ENCODE results near the gene USP2. TPM values are rescaled to one million over a fixed set of nuclear protein-coding genes. Genes with fewer than 3 reads are reported as not detected.

The USP2 gene
- polyA plus RNA-seq, 1 experiment = 0.27 TPM

DNA sequence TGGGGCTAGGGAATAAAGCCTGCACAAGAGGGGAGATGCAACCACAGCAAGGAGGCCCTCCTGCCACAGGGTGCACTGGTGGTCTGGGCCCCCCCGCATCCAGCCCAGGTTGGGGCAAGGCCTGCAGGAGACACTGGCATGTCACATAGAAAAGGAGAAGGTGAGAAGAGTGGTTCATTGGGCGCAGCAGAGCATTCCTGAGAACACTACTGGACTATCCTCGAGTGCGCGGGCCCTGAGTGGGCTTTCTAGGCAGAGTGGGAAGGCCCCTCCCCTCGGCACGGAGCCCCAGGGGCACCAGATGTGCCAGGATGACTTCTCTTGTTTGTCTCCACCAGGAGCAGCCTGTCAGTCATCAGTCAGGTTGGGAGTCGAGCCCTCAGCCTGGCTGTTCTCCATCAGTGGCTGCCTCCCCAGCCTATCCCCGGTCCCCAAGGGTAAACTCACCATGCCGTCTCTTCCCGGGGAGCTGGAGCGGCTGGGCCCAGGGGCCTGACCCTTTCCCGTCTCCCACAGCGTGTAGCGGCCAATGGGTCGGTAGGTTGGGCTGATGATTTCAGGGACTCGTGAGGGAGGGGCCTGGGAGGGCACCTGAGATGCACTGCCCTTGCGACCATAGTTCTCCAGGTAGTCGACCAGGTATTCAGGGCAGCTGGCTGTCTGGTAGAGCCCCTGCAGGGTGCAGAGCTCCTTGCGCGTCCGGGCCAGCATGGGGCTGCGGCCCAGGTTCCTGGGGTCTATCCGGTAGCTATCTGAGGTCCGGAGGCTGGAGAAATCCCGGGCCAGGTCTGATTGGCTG, 9.0 kb downstream of the USP2 start:
- ChIA-PET CTCF (interaction anchor here (1.3 to 21.4 kb wide), 10 partner anchors 8 to 102 kb away, joined by 4 to 349 read pairs (median 24); partner anchors contain the start of genes C1QTNF5 and USP2), POLR2A (no interaction called here)
- Histone ChIP-seq H3K36me3 (ENCODE audit: control insufficient read depth, insufficient read depth, low read length) (no peaks in the 10 kb centered on the region), H3K27me3 (ENCODE audit: control insufficient read depth, insufficient read depth, low read length) (no peaks in the 10 kb centered on the region; the same call in 1 of the 2 replicates), H3K4me3 (ENCODE audit: low read depth, low read length) (no peak overlapping the region)
- TF ChIP-seq, protein P1, sequence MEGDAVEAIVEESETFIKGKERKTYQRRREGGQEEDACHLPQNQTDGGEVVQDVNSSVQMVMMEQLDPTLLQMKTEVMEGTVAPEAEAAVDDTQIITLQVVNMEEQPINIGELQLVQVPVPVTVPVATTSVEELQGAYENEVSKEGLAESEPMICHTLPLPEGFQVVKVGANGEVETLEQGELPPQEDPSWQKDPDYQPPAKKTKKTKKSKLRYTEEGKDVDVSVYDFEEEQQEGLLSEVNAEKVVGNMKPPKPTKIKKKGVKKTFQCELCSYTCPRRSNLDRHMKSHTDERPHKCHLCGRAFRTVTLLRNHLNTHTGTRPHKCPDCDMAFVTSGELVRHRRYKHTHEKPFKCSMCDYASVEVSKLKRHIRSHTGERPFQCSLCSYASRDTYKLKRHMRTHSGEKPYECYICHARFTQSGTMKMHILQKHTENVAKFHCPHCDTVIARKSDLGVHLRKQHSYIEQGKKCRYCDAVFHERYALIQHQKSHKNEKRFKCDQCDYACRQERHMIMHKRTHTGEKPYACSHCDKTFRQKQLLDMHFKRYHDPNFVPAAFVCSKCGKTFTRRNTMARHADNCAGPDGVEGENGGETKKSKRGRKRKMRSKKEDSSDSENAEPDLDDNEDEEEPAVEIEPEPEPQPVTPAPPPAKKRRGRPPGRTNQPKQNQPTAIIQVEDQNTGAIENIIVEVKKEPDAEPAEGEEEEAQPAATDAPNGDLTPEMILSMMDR (IDR thresholded peaks at IDR 0.05; ENCODE audit: insufficient read depth, low read depth, low read length) = no peak
- no peak for DNase-seq (ENCODE audit: low read depth)

DNA sequence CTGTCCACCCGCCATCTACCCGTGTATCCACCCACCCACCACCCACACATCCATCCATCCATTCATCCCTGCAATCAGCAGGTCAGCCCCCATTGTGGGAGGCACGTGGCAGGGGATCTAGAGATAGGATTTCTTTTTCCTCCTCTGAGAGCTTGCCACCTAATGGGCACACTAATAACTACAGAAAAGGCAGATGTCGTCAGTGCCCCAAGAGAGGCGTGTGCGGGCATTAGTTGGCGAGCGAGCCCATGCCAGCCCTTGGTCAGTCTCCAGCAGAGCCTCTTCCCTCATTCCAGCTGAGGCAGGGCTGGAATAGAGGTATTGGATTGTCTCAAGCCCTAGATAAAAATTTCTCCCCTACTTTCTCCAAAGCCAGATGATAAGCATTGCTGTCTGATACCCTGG, 9.7 kb downstream of the USP2 start:
- ChIA-PET CTCF (interaction anchor here (1.3 to 21.4 kb wide), 7 partner anchors 9 to 103 kb away, joined by 4 to 349 read pairs (median 58); partner anchors contain the start of genes C1QTNF5 and USP2), POLR2A (no interaction called here)
- Histone ChIP-seq H3K4me3 (ENCODE audit: low read depth, low read length) (no peak overlapping the region), H3K27me3 (ENCODE audit: control insufficient read depth, insufficient read depth, low read length) (no peaks in the 10 kb centered on the region; the same call in 1 of the 2 replicates), H3K36me3 (ENCODE audit: control insufficient read depth, insufficient read depth, low read length) (no peaks in the 10 kb centered on the region)
- TF ChIP-seq, protein P1 (IDR thresholded peaks at IDR 0.05; ENCODE audit: insufficient read depth, low read depth, low read length) = no peak
- DNase-seq (ENCODE audit: low read depth) = no peak

- POLR2A ChIA-PET = no interaction called here
- TF ChIP-seq, protein P1 (IDR thresholded peaks at IDR 0.05; ENCODE audit: insufficient read depth, low read depth, low read length) = no peak
- Histone ChIP-seq H3K4me3 (ENCODE audit: low read depth, low read length) (no peak overlapping the region), H3K36me3 (ENCODE audit: control insufficient read depth, insufficient read depth, low read length) (no peaks in the 10 kb centered on the region), H3K27me3 (ENCODE audit: control insufficient read depth, insufficient read depth, low read length) (no peaks in the 10 kb centered on the region; the same call in 1 of the 2 replicates)
- DNase-seq (ENCODE audit: low read depth) = no peak
- CTCF ChIA-PET = interaction anchor here (1.0 to 21.4 kb wide), 10 partner anchors 10 to 109 kb away, joined by 3 to 349 read pairs (median 4); partner anchors contain the start of genes C1QTNF5 and USP2
Measured at GRCh38 chr11:119371067-119371601, 10.4 kb downstream of the USP2 start.

DNA sequence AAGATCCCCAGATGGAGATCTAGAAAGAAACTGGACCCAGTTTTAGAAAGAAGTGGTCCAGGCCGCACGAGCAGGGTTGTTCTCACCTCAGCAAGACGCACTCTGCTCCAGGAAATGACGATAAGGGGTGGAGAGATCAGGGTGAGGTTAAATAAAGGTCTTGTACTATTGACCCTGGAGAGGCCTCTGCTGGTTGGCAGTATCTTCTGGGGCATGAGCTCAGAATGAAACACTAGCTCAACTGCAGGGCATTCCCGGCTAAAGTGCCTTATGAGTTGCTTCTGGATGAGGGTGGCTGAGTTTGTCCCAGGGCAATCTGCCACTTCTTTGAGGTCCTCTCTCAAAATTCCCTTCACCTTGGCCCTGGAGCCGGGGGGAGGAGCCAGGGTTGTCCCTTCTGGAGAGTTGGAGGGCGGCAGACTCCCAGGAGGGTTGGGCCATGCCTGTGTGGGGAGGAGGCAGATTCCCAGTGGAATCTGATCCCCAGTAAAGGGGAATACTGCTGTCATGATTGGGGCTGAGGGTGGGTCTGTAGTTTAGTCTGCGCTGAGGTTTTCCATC, 10.9 kb downstream of the USP2 start:
- Histone ChIP-seq H3K36me3 (ENCODE audit: control insufficient read depth, insufficient read depth, low read length) (no peaks in the 10 kb centered on the region), H3K27me3 (ENCODE audit: control insufficient read depth, insufficient read depth, low read length) (no peaks in the 10 kb centered on the region; the same call in 1 of the 2 replicates), H3K4me3 (ENCODE audit: low read depth, low read length) (no peak overlapping the region)
- CTCF ChIA-PET = interaction anchor here (0.6 to 21.4 kb wide), 11 partner anchors 9 to 110 kb away, joined by 3 to 349 read pairs (median 4); partner anchors contain the start of genes C1QTNF5 and USP2
- no peak for DNase-seq (ENCODE audit: low read depth)
- TF ChIP-seq, protein P1 (IDR thresholded peaks at IDR 0.05; ENCODE audit: insufficient read depth, low read depth, low read length) = no peak
- POLR2A ChIA-PET = no interaction called here

Measured in BJ (cell line).